ENCODE data around the gene HDLBP.

HDLBP gene

DNA sequence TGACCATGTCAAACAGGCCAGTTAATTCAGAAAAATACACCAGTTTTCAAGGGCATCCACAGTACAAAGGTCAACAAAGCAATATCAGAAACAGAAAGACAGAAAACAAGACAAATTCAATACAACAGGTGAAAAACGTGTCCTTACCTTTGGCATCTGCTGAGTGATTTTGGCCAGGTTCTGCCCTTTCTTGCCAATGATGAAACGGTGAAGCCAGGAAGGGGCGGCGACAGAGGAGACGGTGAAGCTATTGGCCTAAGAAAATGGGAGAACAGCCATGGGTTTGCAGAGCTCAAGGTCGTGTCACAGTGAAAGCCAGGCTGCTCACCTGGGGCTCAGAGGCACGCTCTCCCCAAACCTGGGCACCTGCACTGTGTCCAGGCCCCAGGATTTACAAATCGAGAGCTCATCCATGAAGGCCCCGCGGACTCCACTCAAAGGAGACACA lies 60.5 kb downstream of the HDLBP start:
- DNase-seq (ENCODE audit: low spot score) = no peak

DNA sequence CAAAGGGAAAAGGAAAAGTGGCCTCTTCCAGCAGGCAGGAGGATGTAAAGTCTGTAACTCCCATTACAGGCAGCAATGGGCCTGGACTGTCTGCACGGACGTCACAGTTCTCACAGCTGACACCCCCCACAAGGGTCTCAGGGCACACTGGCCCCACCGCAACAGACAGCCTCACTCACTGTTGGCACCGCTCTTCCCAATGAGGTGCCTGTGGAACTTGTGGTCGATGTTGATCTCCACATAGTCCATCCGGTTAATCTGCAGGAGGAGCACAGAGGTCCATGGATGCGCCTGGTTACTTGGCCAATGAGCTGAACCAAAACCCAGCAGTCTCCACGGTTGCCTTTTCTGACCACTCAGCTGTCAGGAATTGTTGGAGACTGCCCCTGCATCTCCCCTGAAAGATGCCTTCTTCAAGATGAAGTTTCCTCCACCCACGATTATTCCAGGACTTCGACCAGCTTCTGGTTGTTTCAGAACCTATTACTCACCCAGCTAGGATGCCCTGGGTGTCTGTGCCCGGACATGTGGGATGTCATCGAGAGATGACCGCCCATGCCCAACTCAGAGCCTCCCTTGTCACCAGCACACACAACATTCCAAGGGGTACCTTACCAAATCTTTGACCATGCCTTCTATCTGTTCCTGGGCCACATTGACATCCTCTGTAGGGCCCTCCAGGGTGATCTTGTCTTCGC lies 62.5 kb downstream of the HDLBP start:
- no peak for DNase-seq (ENCODE audit: low spot score)

DNA sequence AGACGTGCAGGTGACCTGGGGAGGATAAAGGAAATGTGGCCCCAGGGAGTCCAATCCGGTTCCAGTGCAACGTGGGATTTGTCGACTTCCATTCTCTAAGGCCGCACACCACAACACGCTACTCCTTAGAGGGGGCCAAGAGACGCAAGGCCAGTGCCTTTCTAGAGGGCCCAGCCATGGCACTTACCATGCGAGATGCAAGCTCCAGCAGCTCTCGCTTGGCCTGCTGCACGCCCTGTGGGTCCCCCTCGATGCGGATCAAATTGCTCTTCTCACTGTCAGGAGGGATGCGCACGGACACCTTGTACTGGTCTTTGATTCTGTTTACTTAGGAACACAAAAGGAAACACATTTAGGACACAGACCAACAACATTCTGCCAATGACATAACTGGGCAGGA lies 65.8 kb downstream of the HDLBP start:
- DNase-seq (ENCODE audit: low spot score) = no peak

DNA sequence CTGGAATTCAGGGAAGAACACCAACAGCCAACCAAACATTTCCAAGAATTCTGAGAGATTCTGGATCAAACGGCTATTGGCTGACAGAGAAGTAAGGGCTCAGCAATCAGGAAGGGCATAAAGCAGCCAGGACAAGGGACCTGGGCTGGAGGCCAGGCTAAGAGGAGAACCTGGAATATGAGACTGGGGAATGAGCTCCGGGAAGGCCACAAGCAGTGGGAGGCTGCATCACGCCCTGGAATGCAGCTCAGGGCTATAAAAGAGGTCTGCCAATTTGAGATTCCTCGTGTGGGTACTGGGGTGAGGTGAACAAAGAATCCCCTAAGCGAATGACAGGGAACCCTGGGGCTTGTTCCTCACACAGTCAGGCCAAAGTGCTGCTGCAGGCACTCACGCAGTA lies 66.6 kb downstream of the HDLBP start:
- DNase-seq (ENCODE audit: low spot score) = no peak

DNA sequence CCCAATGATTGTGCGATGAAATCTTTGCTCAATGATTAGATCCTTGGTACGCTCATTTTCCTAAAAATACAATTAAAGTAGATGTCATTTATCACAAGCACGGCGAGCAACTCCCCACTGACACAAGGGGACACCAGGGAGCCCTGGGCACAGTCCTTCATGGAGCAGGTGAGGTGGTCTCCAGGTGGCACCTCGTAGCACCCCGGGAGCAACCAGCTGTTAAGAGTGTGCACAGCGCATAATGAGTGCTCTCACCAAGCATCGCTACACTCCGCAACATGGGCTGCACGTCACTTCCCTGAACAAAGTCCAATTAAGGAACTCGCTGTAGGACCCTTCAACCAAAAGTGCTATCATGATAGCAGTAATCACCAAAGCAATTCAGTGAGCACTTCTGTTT lies 67.2 kb downstream of the HDLBP start:
- DNase-seq (ENCODE audit: low spot score) = no peak

DNA sequence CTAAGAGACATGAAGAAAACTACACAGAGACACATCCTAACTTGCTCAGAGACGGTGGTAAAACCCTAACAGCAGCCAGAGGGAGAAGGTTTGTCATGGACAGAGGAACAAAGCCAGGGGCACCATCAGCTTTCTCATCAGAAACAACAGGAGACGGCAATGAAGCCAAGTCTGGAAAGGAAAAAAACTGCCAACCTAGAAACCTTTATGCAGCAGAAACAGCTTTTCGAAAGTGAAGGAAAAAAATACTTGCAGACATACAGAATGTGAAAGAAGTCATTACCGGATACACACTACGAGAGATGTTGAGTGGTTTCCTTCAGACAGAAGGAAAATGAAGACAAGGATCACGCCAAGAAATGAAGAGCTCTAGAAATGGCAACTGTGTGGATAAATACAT lies 71.1 kb downstream of the HDLBP start:
- no peak for DNase-seq (ENCODE audit: low spot score)

DNA sequence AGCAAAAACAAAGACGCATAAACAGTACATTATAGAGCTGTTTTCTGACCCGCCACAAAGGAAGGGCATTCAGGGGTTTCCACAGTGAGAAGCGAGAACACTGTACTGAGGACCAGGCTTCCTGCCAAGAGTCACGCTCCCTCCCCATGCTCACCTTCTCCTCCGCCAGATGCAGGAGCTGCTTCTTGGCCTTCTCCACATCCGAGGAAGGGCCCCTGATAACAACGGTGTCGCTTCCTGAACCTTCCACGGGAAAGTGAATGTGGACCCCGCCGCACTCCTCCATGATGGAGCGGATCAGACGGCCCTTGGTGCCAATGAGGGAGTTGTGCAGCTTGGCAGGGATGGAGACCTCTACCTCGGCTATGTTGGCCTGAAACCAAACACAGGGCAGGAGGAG lies 73.2 kb downstream of the HDLBP start:
- no peak for DNase-seq (ENCODE audit: low spot score)

DNA sequence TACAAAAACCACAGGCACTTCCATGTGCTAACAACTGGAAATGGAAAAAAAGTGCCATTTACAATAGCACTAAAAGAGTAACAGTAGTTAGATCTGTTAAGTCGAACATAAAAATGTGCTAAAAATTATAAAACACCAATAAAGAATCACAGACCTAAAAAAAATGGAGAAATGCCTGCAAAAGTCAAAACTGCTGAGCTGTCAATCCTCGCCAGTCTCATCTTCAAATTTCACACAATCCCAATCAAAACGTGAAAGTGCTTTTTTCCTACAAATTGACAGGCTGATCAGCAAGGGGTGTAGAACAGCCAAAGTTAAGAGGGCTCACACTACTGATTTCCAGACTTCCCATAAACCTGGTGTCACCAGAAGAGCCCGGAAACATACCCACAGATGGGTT lies 73.8 kb downstream of the HDLBP start:
- no peak for DNase-seq (ENCODE audit: low spot score)

DNA sequence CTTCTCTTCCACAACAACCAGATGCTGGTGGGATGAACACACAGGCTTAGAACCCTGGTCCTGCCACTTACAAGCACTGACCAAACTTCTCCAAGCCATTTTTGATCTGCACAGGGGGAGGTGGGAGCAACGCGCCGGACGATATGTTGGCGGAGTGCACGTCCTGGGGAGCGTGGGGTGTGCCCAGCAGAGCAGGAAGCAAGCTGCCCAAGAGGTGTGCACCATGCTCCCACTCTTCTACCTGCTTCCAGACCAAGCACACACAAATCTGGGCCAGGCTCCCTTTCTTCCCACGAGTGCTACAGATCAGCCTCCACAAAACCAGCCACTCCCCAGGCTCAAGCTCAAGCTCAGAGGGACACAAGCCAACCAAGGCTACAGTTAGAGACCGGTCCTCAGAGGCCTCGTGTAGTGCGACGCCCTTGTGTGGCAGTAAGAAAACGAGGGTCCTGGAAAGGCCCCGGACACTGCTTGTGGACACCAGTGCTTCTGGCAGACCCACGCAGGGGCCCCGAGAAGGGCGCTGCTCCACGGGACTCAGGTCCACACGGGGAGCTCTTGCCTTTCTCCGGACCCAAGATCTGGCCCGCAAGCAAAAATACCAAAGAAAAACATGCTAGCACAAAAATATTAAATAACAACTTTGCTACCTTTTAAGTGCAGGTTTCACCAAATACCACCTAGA lies 75.0 kb downstream of the HDLBP start:
- DNase-seq (ENCODE audit: low spot score) = no peak

DNA sequence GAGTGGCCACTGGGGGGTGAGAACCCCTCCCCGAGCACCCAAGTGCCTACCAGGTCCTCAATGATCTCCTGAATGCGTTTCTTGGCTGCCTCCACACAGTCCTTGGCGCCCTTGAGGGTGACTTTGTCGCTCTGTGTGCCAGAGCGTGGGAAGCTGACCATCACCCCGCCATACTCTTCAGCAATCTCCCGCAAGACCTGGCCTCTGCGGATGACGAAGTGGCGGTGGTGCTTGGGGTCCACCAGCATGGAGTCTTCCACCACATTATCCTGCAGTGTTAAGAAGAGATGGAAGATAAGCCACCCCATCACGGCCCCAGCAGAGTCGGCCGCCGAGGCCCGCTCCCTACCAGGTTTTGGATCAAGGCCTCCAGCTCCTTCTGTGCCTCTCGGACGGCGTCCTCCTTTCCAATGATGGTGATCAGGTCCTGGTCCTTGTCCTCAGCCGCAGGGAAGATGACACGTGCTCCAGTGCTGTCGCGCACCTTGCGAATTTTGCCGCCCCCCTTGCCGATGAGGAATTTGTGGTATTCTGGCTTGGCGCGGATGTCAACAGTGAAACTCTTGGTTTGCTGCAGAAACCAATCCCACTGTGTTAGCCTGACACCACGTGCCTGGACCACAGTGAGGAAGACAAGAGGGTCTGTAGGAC lies 75.8 kb downstream of the HDLBP start:
- no peak for DNase-seq (ENCODE audit: low spot score)

DNA sequence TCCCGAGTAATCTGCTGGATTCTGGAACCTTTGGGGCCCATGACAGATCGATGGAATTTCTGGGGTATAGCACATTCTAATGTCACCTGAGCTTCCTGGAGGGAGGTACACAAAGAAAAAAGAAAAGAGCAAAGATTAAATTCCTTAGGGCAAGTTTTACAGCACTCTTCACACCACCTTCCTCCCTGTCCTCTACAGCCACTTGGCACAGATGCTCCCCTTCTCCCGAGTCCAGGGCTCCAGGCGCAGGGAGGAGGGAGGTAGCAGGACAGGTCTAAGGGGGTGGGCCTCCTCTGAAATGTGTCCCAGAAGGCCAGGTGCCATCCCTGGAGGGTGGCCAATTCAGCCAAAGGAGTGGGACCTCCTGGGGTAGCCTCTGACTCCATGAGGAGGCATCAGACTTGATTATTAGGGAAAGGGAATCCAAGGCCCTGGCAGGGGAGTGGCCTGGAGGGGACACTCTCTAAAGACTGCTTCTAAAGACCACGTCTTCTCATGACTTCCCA lies 76.7 kb downstream of the HDLBP start:
- DNase-seq (ENCODE audit: low spot score) = no peak

DNA sequence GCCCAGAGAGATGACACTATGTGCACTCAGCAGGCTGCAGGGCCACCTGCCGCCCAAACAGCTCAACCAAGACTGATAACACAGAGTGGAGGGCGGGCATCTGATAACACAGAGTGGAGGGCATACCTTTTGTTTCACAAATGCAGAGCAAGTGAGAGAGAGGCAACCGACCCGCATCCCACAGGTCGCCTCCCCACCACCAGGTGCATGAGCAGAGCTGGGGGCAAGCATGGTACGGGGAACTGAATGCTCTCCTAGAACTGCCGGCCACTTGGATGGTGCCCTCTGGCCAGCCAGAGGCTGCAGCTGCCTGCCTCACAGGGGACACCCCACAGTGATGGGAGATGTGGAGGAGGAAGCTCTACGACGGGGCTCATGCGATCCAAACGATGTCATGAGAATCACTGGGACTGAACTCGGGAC lies 77.5 kb downstream of the HDLBP start:
- DNase-seq (ENCODE audit: low spot score) = no peak

DNA sequence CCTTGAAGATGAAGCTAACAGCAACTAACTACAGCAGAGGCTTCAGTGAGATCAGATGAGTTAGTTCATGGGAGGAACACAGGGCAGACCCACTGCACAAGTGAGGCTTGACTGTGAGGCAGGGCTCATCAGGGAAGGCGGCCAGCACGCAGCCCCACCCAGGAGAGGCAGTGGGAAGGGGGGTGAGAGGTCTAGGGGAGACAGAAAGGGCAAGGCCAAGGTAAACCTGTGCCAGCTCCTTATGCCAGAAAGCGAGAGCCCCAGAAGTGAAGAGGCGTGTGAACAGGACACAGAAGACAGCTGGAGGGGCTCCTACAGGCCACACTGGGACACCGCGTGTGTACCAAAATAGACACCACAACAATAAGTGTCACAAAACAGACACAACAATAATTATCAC lies 78.4 kb downstream of the HDLBP start:
- DNase-seq (ENCODE audit: low spot score) = no peak

DNA sequence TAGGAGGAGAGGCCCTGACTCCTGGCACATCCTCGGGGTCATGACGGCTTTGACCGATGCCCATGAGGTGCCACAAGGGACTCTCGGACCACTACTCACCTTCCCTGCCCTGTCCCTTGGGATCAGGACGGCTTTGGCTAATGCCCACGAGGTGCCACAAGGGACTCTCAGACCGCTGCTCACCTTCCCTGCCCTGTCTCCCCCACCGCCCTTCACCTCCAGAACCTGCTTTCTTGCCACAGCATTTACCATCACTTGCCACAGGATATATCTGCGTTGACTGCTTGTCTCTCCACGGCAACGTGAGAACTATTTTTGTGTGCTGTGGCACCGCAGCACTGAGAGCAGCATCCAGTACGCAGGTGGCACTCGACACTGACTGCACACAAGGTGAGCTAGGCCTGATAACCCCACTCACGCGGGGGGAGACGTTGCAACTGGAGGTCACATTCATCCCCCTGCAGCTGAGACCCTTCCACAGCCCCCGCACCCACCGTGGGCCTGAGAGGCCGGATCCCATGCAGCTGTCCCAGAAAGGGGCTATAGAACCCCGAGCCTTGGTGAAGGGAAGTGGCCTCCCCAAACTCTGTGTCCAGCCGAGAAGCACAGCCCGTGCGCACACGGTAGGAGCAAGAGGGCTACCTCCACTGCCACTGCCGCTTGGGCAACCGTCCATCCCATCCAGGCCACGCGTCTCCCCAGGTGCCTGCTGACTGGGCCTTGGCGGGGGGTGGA lies 79.4 kb downstream of the HDLBP start:
- no peak for DNase-seq (ENCODE audit: low spot score)

DNA sequence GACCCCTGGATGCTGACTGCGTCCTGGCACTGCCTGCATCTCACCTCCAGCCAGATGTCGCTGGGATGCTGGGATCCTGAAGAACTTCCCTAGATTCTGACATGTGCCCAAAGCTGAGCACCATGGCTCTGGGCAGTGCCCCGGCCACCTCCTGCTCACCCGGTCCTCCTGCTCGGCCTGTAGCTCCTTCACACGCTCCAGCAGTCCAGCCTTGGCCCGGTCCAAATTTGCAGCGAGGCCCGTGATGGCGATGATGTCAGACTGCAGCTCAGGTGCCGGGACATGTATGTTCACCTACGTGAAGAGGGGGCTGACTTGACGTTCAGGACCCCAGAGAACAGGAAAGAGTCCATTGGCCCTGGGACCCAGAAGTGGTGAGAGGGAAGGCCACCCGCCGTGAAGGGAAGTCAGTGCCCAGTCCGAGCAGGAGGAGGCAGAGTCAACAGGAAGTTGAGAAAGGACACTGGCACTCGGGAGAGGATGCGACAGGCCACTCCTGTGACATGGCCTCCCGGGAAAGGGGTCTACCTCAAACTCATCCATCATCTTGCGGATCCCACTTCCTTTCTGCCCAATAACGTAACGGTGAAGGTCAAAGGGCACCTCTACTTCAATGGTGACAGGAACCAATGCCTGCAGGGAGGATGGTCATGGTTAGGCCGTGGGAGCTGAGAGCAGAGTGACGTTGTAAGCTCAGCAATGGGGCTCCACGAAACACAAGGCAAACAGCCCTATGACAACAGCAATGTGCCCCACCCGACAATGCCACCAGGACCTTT lies 80.3 kb downstream of the HDLBP start:
- no peak for DNase-seq (ENCODE audit: low spot score)

DNA sequence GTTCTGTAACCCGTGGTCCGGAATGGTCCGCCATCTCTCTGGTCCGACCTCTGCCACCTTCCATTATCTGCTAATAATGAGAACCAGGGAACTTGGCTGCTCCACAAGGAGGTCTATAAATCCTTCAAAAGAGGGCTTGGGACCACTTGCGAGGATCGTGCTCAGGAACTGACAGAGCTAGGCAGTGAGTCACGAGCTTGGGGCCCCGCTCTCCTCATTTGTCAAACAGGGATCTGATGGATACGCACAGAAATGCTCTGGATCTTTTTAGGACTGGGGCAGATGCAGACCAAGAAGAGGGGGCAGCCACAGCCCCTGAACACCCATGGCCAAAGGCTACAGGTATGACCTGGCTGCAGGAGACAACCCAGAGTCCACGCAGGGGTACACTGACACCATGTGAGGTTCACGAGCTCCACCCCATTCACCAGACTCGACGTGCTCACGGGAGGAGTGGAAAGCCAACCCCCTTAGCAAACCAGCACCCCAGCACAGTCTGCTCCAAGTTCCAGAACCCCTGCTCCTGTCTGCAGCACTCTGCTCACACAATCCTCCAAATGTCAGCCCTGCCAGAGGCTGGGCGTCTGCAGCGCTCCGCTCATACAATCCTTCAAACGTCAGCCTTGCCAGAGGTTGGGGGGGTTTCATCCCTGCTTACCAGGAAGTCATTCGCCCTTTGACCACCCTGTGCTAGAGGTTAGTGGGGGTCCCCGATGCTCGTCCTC lies 81.2 kb downstream of the HDLBP start:
- no peak for DNase-seq (ENCODE audit: low spot score)

DNA sequence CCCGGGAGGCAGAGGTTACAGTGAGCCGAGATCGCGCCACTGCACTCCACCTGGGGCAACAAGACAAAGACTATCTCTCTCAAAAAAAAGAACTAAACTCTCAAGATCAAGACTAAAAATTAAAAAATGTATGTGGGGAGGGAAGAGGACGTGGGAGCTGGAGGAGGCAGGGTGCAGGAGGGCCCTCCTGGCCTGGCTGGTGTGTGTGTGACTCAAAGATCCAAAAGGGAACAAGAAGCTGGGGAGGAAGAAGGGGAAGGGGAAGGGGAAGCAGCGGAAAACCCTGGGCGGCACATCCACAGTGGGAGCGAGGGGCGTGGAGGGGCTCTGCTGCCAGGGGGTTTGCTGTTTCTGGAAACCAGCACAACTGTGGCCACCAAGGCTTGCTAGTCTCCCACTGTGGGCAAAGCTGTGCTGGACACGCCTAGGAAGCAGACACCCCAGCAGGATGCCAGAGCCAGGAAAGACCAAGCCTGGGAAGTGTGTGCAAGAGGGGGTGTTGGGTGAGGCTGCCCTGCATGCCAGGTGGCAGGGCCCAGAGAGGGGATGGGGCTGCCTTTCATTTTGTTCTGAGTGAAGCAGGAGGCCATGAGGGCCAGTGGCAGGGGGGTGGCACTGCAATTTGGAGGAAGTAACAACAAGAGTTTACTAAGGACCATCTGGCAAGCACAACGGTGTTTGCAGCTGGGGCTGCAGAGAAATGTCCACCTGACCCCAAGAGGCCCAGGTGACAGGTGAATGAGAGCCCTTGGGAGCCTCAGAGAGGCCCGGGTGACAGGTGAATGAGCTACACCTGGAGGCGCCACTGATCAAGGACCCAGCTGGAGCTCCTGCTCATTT lies 82.5 kb downstream of the HDLBP start:
- no peak for DNase-seq (ENCODE audit: low spot score)

DNA sequence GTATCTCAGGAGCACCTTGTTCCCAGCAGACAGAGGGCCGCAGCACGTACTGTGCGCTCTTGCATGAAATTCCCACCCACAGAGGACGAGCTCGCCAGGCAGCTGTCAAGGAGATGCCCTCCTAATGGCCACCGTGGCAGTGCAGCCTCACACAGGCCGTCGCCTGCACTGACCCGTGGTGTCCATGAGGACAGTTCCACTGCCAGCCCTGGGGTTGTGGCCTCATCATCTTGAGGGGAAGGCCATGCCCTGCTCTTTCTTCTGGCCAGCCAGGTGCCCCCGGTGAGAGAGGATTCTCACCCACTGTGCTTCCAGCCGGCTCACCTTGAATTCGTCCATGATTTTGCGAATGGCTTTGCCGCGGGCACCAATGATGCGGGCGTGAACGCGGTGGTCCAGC lies 85.0 kb downstream of the HDLBP start:
- no peak for DNase-seq (ENCODE audit: low spot score)

DNA sequence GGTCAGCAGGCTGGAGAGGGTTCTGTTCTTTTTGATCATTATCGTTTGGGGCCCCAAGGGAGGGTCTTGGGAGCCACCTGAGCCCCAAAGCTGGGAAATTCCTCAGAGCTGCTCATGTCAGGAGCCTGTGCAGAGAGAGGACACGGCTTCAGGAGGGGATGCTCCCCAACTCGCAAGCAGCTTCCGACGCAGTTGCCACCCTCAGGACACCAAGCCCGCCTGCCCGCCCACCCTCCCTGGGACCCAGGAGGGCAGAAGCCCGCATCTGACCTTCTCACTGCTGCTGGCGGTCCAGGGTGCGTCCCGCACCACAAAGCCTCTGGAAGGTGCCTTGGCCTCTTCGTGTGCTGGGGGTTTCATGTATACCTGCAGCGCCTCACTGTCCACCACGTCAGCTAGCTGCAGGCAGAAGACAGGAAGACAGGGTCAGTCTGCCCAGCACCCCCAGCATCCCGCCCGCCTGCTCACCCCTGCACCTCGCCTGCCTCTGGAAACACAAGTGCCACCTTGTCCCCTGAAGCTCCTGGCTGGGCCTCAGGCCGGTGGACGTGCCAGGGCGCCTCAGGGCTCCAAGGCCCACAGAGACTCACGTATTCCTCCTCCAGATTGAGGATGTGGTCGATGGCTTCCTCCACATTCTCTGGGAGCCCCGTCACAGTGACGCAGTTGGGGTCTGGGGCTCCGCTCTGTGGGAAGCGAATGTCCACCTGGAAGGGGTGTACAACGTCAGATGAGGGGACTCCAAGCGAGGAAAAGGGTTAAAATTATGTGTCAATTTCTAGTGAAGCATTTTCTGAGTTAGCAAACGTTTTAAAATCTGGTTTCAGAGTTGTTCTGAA lies 85.7 kb downstream of the HDLBP start:
- DNase-seq (ENCODE audit: low spot score) = no peak
